T-helper 1 cell treated with Interleukin-12 subunit alpha and Interleukin-12 subunit beta and Interleukin-4 antibody, amounts not matched to agents 30 μg/mL and 1 μg/mL, for 36 hours (primary cell): ENCODE data around the gene BTBD18.
"Not testable (repeated sequence)": the region's sequence is repeated elsewhere in the genome, so short reads cannot be mapped to it uniquely, and the experiment has no call there.

Experiments
- H3K27ac Mint-ChIP-seq: one replicate; pipeline ENCODE4 v1.8.0; 2021; ENCODE audit warnings: mild to moderate bottlenecking, mixed read lengths
- H3K27me3 Mint-ChIP-seq: one replicate; pipeline ENCODE4 v1.8.0; 2021; ENCODE audit warnings: low read depth, mixed read lengths
- H3K36me3 Mint-ChIP-seq: one replicate; pipeline ENCODE4 v1.8.0; 2021; ENCODE audit warnings: low read depth, mixed read lengths
- H3K4me1 Mint-ChIP-seq: one replicate; pipeline ENCODE4 v1.8.0; 2021; ENCODE audit warnings: low read depth, mixed read lengths
- H3K4me3 Mint-ChIP-seq: one replicate; pipeline ENCODE4 v1.8.0; 2021; ENCODE audit warnings: mild to moderate bottlenecking, moderate library complexity, mixed read lengths
- H3K9me3 Mint-ChIP-seq: one replicate; pipeline ENCODE4 v1.8.0; 2021; ENCODE audit warnings: mixed read lengths

The BTBD18 gene

GRCh38 chr11:57729479-57729878 is 22.1 kb downstream of the BTBD18 start:
- H3K4me1 Mint-ChIP-seq, result peaks cover 12% of the 10 kb centered on the region
- H3K27ac Mint-ChIP-seq, result no peak overlapping the region
- no peak overlapping the region for H3K4me3 Mint-ChIP-seq
- peaks cover 2% of the 10 kb centered on the region for H3K36me3 Mint-ChIP-seq
- H3K27me3 Mint-ChIP-seq, result no peaks in the 10 kb centered on the region
- H3K9me3 Mint-ChIP-seq, result no peaks in the 10 kb centered on the region

- H3K27me3 Mint-ChIP-seq, result no peaks in the 10 kb centered on the region
- H3K36me3 Mint-ChIP-seq, result peaks cover 2% of the 10 kb centered on the region
- no peak overlapping the region for H3K4me3 Mint-ChIP-seq
- H3K27ac Mint-ChIP-seq, result no peak overlapping the region
- peaks cover 12% of the 10 kb centered on the region for H3K4me1 Mint-ChIP-seq
- H3K9me3 Mint-ChIP-seq, result no peaks in the 10 kb centered on the region
These were observed 22.8 kb downstream of the BTBD18 start for GRCh38 chr11:57728829-57729228.

- H3K27me3 Mint-ChIP-seq, result no peaks in the 10 kb centered on the region
- H3K27ac Mint-ChIP-seq, result no peak overlapping the region
- peaks cover 10% of the 10 kb centered on the region for H3K4me1 Mint-ChIP-seq
- peaks cover 2% of the 10 kb centered on the region for H3K36me3 Mint-ChIP-seq
- H3K9me3 Mint-ChIP-seq, result no peaks in the 10 kb centered on the region
- H3K4me3 Mint-ChIP-seq, result no peak overlapping the region
These were observed 24.4 kb downstream of the BTBD18 start for GRCh38 chr11:57727185-57727584.

- not testable (repeated sequence) for H3K27me3 Mint-ChIP-seq, H3K9me3 Mint-ChIP-seq, H3K36me3 Mint-ChIP-seq, H3K27ac Mint-ChIP-seq, H3K4me3 Mint-ChIP-seq
- peaks cover 16% of the 10 kb centered on the region for H3K4me1 Mint-ChIP-seq
These were observed 34.9 kb downstream of the BTBD18 start for GRCh38 chr11:57716726-57717125.

GRCh38 chr11:57713835-57714234 is 37.8 kb downstream of the BTBD18 start:
- peaks cover 6% of the 10 kb centered on the region for H3K36me3 Mint-ChIP-seq
- H3K4me1 Mint-ChIP-seq, result peaks cover 35% of the 10 kb centered on the region
- no peaks in the 10 kb centered on the region for H3K9me3 Mint-ChIP-seq
- H3K4me3 Mint-ChIP-seq, result peak overlapping the region; percentile 96
- H3K27ac Mint-ChIP-seq, result peak overlapping the region; percentile 13
- no peaks in the 10 kb centered on the region for H3K27me3 Mint-ChIP-seq

- Mint-ChIP-seq H3K4me1 (peaks cover 40% of the 10 kb centered on the region), H3K27me3 (no peaks in the 10 kb centered on the region), H3K9me3 (no peaks in the 10 kb centered on the region)
These were observed 39.1 kb downstream of the BTBD18 start, which contains the start of gene TMX2 for GRCh38 chr11:57712256-57713150. TMX2 (plus strand) TSS chr11:57712593; CDS start chr11:57712619, 26 bp downstream.

GRCh38 chr11:57711414-57712255 is 40.0 kb downstream of the BTBD18 start, which contains the start of gene MED19:
MED19 (minus strand) TSS chr11:57712215; CDS start chr11:57712179, 36 bp downstream.
- peaks cover 9% of the 10 kb centered on the region for H3K36me3 Mint-ChIP-seq
- H3K4me1 Mint-ChIP-seq, result peaks cover 41% of the 10 kb centered on the region
- no peaks in the 10 kb centered on the region for H3K9me3 Mint-ChIP-seq
- H3K27ac Mint-ChIP-seq, result peak within 1 kb of the TSS; percentile 93
- no peaks in the 10 kb centered on the region for H3K27me3 Mint-ChIP-seq
- H3K4me3 Mint-ChIP-seq, result peak within 1 kb of the TSS; percentile 96

More at GRCh38 chr11:57712256-57713150, 39.1 kb downstream of the BTBD18 start, which contains the start of gene TMX2:
- Mint-ChIP-seq H3K27ac (peak within 1 kb of the TSS; percentile 93), H3K4me3 (peak within 1 kb of the TSS; percentile 96), H3K36me3 (peaks cover 9% of the 10 kb centered on the region)

- Mint-ChIP-seq H3K4me3 (no peak overlapping the region), H3K36me3 (peaks cover 16% of the 10 kb centered on the region), H3K27me3 (no peaks in the 10 kb centered on the region), H3K9me3 (no peaks in the 10 kb centered on the region), H3K27ac (peak overlapping the region; percentile 1), H3K4me1 (peaks cover 41% of the 10 kb centered on the region)
These were observed 41.7 kb downstream of the BTBD18 start for GRCh38 chr11:57709802-57710367.

- not testable (repeated sequence) for H3K4me3 Mint-ChIP-seq, H3K9me3 Mint-ChIP-seq, H3K27ac Mint-ChIP-seq, H3K27me3 Mint-ChIP-seq
- peaks cover 36% of the 10 kb centered on the region for H3K36me3 Mint-ChIP-seq
- peaks cover 17% of the 10 kb centered on the region for H3K4me1 Mint-ChIP-seq
These were observed 46.2 kb downstream of the BTBD18 start for GRCh38 chr11:57705432-57705831.

GRCh38 chr11:57704932-57705331 is 46.7 kb downstream of the BTBD18 start:
- H3K27ac Mint-ChIP-seq, result no peak overlapping the region
- H3K27me3 Mint-ChIP-seq, result no peaks in the 10 kb centered on the region
- H3K4me3 Mint-ChIP-seq, result no peak overlapping the region
- H3K36me3 Mint-ChIP-seq, result peaks cover 36% of the 10 kb centered on the region
- no peaks in the 10 kb centered on the region for H3K9me3 Mint-ChIP-seq
- H3K4me1 Mint-ChIP-seq, result peaks cover 14% of the 10 kb centered on the region

GRCh38 chr11:57703341-57703740 is 48.3 kb downstream of the BTBD18 start:
- no peak overlapping the region for H3K4me3 Mint-ChIP-seq
- peaks cover 39% of the 10 kb centered on the region for H3K36me3 Mint-ChIP-seq
- no peaks in the 10 kb centered on the region for H3K9me3 Mint-ChIP-seq
- no peak overlapping the region for H3K27ac Mint-ChIP-seq
- peaks cover 6% of the 10 kb centered on the region for H3K4me1 Mint-ChIP-seq
- no peaks in the 10 kb centered on the region for H3K27me3 Mint-ChIP-seq

GRCh38 chr11:57700425-57700824 is 51.2 kb downstream of the BTBD18 start:
- Mint-ChIP-seq H3K4me1 (no peaks in the 10 kb centered on the region), H3K27ac (no peak overlapping the region), H3K36me3 (peaks cover 41% of the 10 kb centered on the region), H3K4me3 (no peak overlapping the region), H3K9me3 (no peaks in the 10 kb centered on the region), H3K27me3 (no peaks in the 10 kb centered on the region)

- no peaks in the 10 kb centered on the region for H3K4me1 Mint-ChIP-seq
- H3K27ac Mint-ChIP-seq, result no peak overlapping the region
- no peaks in the 10 kb centered on the region for H3K9me3 Mint-ChIP-seq
- H3K27me3 Mint-ChIP-seq, result no peaks in the 10 kb centered on the region
- H3K4me3 Mint-ChIP-seq, result no peak overlapping the region
- H3K36me3 Mint-ChIP-seq, result peaks cover 38% of the 10 kb centered on the region
These were observed 51.8 kb downstream of the BTBD18 start for GRCh38 chr11:57699813-57700212.

- Mint-ChIP-seq H3K4me1 (no peaks in the 10 kb centered on the region), H3K27ac (no peak overlapping the region), H3K4me3 (no peak overlapping the region), H3K9me3 (no peaks in the 10 kb centered on the region), H3K36me3 (peaks cover 33% of the 10 kb centered on the region), H3K27me3 (no peaks in the 10 kb centered on the region)
These were observed 52.7 kb downstream of the BTBD18 start for GRCh38 chr11:57698843-57699365.
